Measurements from ENCODE around the gene MOSMO.

MOSMO gene

DNA sequence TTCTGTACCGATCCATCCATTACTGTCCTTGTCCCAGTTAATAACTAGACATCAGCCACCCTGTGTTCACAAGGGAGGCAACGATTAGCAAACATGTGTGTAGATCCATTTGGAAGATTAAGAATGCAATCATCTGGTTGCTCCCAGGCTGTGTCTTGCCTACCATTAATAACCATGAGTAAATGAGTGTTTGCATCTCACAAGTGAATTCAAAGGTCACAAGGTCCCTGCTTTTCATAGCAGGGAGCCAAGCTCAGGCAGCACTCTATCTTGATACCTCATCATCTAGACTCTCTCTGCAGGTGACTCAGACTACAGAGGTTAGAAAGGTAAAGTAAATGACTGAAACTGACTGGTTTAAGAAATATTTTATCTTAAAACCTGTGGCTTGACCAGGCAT lies 109.7 kb downstream of the MOSMO start:
- CTCF ChIA-PET: no interaction called here
- no peak for DNase-seq
- 100% methylated on average over 2 of the region's 2 CpGs for WGBS (ENCODE audit: insufficient coverage)
- Histone ChIP-seq H3K36me3 (ENCODE audit: control insufficient read depth in 4 of 4, insufficient read depth in 4 of 4, low read length in 3 of 4) (no peaks in the 10 kb centered on the region), H3K27me3 (replicated peaks in 2 of 5; ENCODE audit: control insufficient read depth in 4 of 5, insufficient read depth in 5 of 5, low read length in 4 of 5) (peaks cover 0 to 2% (median 0%) of the 10 kb centered on the region in 5 experiments), H3K27ac (ENCODE audit: insufficient read depth in 1 of 2, low read depth in 1 of 2, low read length in 2 of 2, poor library complexity in 1 of 2, severe bottlenecking in 2 of 2) (no peak overlapping the region), H3K4me1 (ENCODE audit: control extremely low read depth in 1 of 4, control insufficient read depth in 4 of 4, insufficient read depth in 4 of 4, low read length in 3 of 4) (no peaks in the 10 kb centered on the region), H3K9me3 (ENCODE audit: control extremely low read depth in 1 of 5, control insufficient read depth in 4 of 5, insufficient read depth in 2 of 5, low read depth in 1 of 5, low read length in 4 of 5) (no peaks in the 10 kb centered on the region), H3K4me3 (ENCODE audit: control insufficient read depth in 1 of 7, extremely low read depth in 1 of 7, insufficient read depth in 4 of 7, low read depth in 2 of 7, low read length in 6 of 7) (no peak overlapping the region)
- POLR2A ChIA-PET: no interaction called here

DNA sequence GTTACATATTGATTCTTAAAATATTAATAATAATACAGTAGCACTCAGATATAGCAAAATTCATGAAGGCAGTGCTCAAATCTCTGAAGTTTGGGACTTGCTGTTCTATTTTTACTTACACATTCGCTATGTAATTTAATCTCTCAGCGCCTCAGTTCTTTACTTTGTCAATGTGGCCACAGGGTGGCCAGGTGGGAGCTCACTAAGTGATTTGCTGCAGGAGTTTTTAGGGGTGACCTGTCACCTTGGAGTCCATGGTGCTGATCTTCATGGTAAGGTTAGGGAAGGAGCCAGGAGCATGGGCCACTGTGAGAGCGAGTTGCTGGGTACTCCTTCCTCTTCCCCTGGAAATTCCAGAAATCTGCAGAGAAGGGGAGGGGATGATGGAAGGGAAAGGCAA lies 112.5 kb downstream of the MOSMO start:
- Histone ChIP-seq H3K4me3 (ENCODE audit: control insufficient read depth in 1 of 7, extremely low read depth in 1 of 7, insufficient read depth in 4 of 7, low read depth in 2 of 7, low read length in 6 of 7) (no peak overlapping the region), H3K27ac (ENCODE audit: insufficient read depth in 1 of 2, low read depth in 1 of 2, low read length in 2 of 2, poor library complexity in 1 of 2, severe bottlenecking in 2 of 2) (no peak overlapping the region), H3K27me3 (replicated peaks in 2 of 5; ENCODE audit: control insufficient read depth in 4 of 5, insufficient read depth in 5 of 5, low read length in 4 of 5) (peaks cover 0 to 2% (median 0%) of the 10 kb centered on the region in 5 experiments), H3K36me3 (ENCODE audit: control insufficient read depth in 4 of 4, insufficient read depth in 4 of 4, low read length in 3 of 4) (no peaks in the 10 kb centered on the region), H3K4me1 (ENCODE audit: control extremely low read depth in 1 of 4, control insufficient read depth in 4 of 4, insufficient read depth in 4 of 4, low read length in 3 of 4) (peaks cover 0 to 4% (median 0%) of the 10 kb centered on the region in 4 experiments), H3K9me3 (ENCODE audit: control extremely low read depth in 1 of 5, control insufficient read depth in 4 of 5, insufficient read depth in 2 of 5, low read depth in 1 of 5, low read length in 4 of 5) (no peaks in the 10 kb centered on the region)
- no CpG with 5 or more reads among the region's 3 CpGs for WGBS (ENCODE audit: insufficient coverage)
- DNase-seq: no peak
- ChIA-PET POLR2A (no interaction called here), CTCF (interaction anchor here (1.6 kb wide), 1 partner anchor 10 kb away, joined by 4 read pairs; no protein-coding TSS in a partner anchor)

DNA sequence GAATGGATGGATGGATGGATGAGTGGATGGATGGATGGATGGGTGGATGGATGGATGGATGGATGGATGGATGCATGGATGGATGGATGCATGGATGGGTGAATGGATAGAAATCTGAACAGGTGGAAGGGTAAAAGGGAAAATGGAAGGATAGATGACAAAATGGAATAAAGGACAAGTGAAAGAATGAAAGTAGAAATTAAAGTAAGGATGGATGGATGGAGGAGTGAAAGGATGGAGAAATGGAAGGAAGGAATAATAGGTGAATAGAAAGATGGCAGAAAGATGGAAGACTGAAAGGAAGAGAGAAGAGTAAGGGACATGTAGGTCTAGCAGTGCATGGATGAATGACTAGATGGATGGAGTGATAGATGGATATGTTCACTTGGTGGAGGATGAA lies 114.3 kb downstream of the MOSMO start:
- peaks cover 0 to 4% (median 0%) of the 10 kb centered on the region in 4 experiments for H3K4me1 ChIP-seq (ENCODE audit: control extremely low read depth in 1 of 4, control insufficient read depth in 4 of 4, insufficient read depth in 4 of 4, low read length in 3 of 4)
- ChIA-PET CTCF (no interaction called here), POLR2A (no interaction called here)

DNA sequence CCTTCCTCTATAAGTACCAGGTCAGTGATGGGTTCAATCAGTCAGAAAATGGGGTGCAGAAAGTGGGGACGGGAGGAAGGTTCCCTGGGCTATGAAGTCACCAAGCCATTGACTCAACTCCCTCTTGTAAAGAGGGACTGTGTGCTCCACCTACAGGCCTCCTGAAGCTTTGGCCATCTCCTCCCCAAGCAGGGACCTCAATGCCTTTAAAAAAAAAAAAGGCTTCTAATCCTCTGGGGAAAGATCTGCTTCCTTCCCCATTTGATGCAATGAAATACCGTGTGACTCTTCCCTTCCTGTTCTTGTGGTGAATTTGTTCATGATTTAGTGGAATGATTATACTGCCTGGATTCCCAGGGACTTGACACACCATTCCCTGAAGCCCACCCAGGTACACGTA lies 115.2 kb downstream of the MOSMO start:
- H3K27ac ChIP-seq (ENCODE audit: insufficient read depth in 1 of 2, low read depth in 1 of 2, low read length in 2 of 2, poor library complexity in 1 of 2, severe bottlenecking in 2 of 2): no peak overlapping the region
- peaks cover 0 to 1% (median 0%) of the 10 kb centered on the region in 5 experiments for H3K9me3 ChIP-seq (ENCODE audit: control extremely low read depth in 1 of 5, control insufficient read depth in 4 of 5, insufficient read depth in 2 of 5, low read depth in 1 of 5, low read length in 4 of 5)
- peak in 2 of 3 donors; percentile 18 to 20 for DNase-seq
- no peak overlapping the region for H3K4me3 ChIP-seq (ENCODE audit: control insufficient read depth in 1 of 7, extremely low read depth in 1 of 7, insufficient read depth in 4 of 7, low read depth in 2 of 7, low read length in 6 of 7)
- CTCF ChIA-PET: no interaction called here
- 0% methylated on average over 1 of the region's 3 CpGs for WGBS (ENCODE audit: insufficient coverage)
- POLR2A ChIA-PET: no interaction called here
- H3K36me3 ChIP-seq (ENCODE audit: control insufficient read depth in 4 of 4, insufficient read depth in 4 of 4, low read length in 3 of 4): no peaks in the 10 kb centered on the region
- H3K27me3 ChIP-seq (replicated peaks in 2 of 5; ENCODE audit: control insufficient read depth in 4 of 5, insufficient read depth in 5 of 5, low read length in 4 of 5): peaks cover 0 to 2% (median 0%) of the 10 kb centered on the region in 5 experiments
- H3K4me1 ChIP-seq (ENCODE audit: control extremely low read depth in 1 of 4, control insufficient read depth in 4 of 4, insufficient read depth in 4 of 4, low read length in 3 of 4): peaks cover 0 to 4% (median 0%) of the 10 kb centered on the region in 4 experiments

More for the DNA sequence above, 114.3 kb downstream of the MOSMO start:
- Histone ChIP-seq H3K27ac (ENCODE audit: insufficient read depth in 1 of 2, low read depth in 1 of 2, low read length in 2 of 2, poor library complexity in 1 of 2, severe bottlenecking in 2 of 2) (no peak overlapping the region), H3K36me3 (ENCODE audit: control insufficient read depth in 4 of 4, insufficient read depth in 4 of 4, low read length in 3 of 4) (no peaks in the 10 kb centered on the region), H3K4me3 (ENCODE audit: control insufficient read depth in 1 of 7, extremely low read depth in 1 of 7, insufficient read depth in 4 of 7, low read depth in 2 of 7, low read length in 6 of 7) (no peak overlapping the region), H3K27me3 (replicated peaks in 2 of 5; ENCODE audit: control insufficient read depth in 4 of 5, insufficient read depth in 5 of 5, low read length in 4 of 5) (peaks cover 0 to 2% (median 0%) of the 10 kb centered on the region in 5 experiments), H3K9me3 (ENCODE audit: control extremely low read depth in 1 of 5, control insufficient read depth in 4 of 5, insufficient read depth in 2 of 5, low read depth in 1 of 5, low read length in 4 of 5) (peaks cover 0 to 1% (median 0%) of the 10 kb centered on the region in 5 experiments)
- DNase-seq: no peak

DNA sequence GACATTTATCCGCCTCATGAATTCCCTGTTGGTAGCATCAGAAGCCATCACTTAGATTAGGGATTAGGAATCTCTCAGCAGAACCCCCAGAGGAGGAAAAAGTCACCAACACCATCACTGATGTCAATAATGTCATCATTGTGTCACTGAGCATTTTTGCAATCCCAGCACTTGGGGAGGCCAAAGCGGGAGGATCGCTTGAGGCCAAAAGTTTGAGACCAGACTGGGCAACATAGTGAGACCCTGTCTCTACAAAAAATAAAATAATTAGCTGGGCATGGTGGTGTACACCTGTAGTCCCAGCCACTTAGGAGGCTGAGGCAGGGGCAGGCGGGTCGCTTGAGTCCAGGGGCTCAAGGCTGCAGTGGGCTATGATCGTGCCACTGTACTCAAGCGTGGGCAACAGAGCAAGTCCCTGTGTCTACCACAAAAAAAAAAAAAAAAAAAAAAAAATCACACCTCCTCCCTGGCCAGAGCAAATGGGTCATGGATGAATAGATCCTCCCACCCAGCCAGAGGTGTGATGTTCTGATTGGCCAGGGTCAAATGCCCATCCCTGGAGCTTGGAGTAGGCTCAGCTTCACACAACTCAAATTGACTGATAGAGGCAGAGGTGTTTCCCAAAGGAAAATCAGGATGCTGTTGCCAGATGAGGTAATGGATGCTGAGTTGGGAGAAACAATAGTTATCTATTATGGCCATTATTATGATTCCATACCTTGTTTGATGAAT lies 116.0 kb downstream of the MOSMO start:
- no peak overlapping the region for H3K4me3 ChIP-seq (ENCODE audit: control insufficient read depth in 1 of 7, extremely low read depth in 1 of 7, insufficient read depth in 4 of 7, low read depth in 2 of 7, low read length in 6 of 7)
- peaks cover 0 to 1% (median 0%) of the 10 kb centered on the region in 5 experiments for H3K9me3 ChIP-seq (ENCODE audit: control extremely low read depth in 1 of 5, control insufficient read depth in 4 of 5, insufficient read depth in 2 of 5, low read depth in 1 of 5, low read length in 4 of 5)
- CTCF ChIA-PET: no interaction called here
- POLR2A ChIA-PET: no interaction called here
- no peaks in the 10 kb centered on the region for H3K36me3 ChIP-seq (ENCODE audit: control insufficient read depth in 4 of 4, insufficient read depth in 4 of 4, low read length in 3 of 4)
- H3K27me3 ChIP-seq (replicated peaks in 2 of 5; ENCODE audit: control insufficient read depth in 4 of 5, insufficient read depth in 5 of 5, low read length in 4 of 5): peaks cover 0 to 2% (median 0%) of the 10 kb centered on the region in 5 experiments
- H3K4me1 ChIP-seq (ENCODE audit: control extremely low read depth in 1 of 4, control insufficient read depth in 4 of 4, insufficient read depth in 4 of 4, low read length in 3 of 4): peaks cover 0 to 4% (median 0%) of the 10 kb centered on the region in 4 experiments
- H3K27ac ChIP-seq (ENCODE audit: insufficient read depth in 1 of 2, low read depth in 1 of 2, low read length in 2 of 2, poor library complexity in 1 of 2, severe bottlenecking in 2 of 2): no peak overlapping the region
- DNase-seq: no peak
- WGBS (ENCODE audit: insufficient coverage): 100% methylated on average over 1 of the region's 7 CpGs

DNA sequence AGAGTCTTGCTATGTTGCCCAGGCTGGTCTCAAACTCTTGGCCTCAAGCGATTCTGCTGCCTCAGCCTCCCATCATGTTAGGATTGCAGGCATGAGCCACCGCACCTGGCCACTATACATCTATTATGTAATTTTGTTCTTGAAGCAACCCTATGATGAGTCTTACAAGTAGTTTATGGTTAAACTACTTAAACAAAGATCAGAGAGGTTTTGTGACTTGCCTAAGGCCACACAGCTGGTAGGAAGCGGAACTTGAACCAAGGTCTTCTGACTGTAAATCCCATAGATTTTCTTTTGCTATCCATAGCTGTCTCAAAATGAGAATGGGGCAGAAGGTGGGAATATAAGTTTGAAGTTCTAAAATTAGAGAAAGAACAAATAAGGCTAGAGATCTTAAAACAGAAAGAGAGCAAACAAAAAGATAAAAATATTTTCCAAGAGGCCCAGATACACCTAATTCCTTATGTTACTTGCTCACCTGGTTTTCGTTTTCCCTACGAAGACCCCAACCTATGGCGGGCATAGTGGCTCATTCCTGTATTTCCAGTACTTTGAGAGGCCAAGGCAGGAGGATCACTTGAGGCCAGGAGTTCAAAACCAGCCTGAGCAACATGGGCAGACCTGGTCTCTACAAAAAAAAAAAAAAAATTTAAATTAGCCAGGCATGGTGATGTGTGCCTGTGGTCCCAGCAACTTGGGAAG lies 116.8 kb downstream of the MOSMO start:
- Histone ChIP-seq H3K36me3 (ENCODE audit: control insufficient read depth in 4 of 4, insufficient read depth in 4 of 4, low read length in 3 of 4) (no peaks in the 10 kb centered on the region), H3K9me3 (ENCODE audit: control extremely low read depth in 1 of 5, control insufficient read depth in 4 of 5, insufficient read depth in 2 of 5, low read depth in 1 of 5, low read length in 4 of 5) (peaks cover 0 to 1% (median 0%) of the 10 kb centered on the region in 5 experiments), H3K27ac (ENCODE audit: insufficient read depth in 1 of 2, low read depth in 1 of 2, low read length in 2 of 2, poor library complexity in 1 of 2, severe bottlenecking in 2 of 2) (no peak overlapping the region), H3K4me3 (ENCODE audit: control insufficient read depth in 1 of 7, extremely low read depth in 1 of 7, insufficient read depth in 4 of 7, low read depth in 2 of 7, low read length in 6 of 7) (no peak overlapping the region), H3K4me1 (ENCODE audit: control extremely low read depth in 1 of 4, control insufficient read depth in 4 of 4, insufficient read depth in 4 of 4, low read length in 3 of 4) (peaks cover 0 to 4% (median 0%) of the 10 kb centered on the region in 4 experiments), H3K27me3 (replicated peaks in 2 of 5; ENCODE audit: control insufficient read depth in 4 of 5, insufficient read depth in 5 of 5, low read length in 4 of 5) (peaks cover 0 to 2% (median 0%) of the 10 kb centered on the region in 5 experiments)
- WGBS (ENCODE audit: insufficient coverage): 98% methylated on average over 4 of the region's 6 CpGs
- DNase-seq: no peak
- POLR2A ChIA-PET: no interaction called here
- CTCF ChIA-PET: no interaction called here

DNA sequence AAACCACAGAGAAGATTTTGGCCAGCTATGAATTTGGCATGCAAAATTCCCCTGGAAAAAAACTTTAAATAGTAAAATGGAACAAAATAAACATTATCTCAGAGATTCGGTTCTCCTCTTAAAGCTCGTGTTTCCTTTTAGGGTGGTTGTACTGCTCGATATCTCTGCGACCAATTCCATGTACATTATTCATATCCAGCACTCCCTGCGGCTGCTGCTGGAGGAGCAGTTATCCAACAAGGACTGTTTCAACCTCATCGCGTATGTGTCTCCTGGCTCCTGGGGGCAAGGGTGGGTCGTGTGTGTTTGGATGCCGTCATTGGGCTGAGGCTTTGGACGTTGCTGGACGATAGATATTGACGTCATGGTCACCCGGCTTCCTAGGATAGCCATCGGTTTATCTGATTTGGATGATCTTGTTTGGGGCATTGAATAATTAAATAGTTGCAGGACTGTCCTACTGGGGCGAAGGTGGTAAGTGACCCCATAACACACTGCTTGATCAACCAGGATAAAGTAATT lies 118.2 kb downstream of the MOSMO start:
- Histone ChIP-seq H3K27ac (ENCODE audit: insufficient read depth in 1 of 2, low read depth in 1 of 2, low read length in 2 of 2, poor library complexity in 1 of 2, severe bottlenecking in 2 of 2) (no peak overlapping the region), H3K9me3 (ENCODE audit: control extremely low read depth in 1 of 5, control insufficient read depth in 4 of 5, insufficient read depth in 2 of 5, low read depth in 1 of 5, low read length in 4 of 5) (peaks cover 0 to 1% (median 0%) of the 10 kb centered on the region in 5 experiments), H3K4me3 (ENCODE audit: control insufficient read depth in 1 of 7, extremely low read depth in 1 of 7, insufficient read depth in 4 of 7, low read depth in 2 of 7, low read length in 6 of 7) (no peak overlapping the region), H3K27me3 (replicated peaks in 2 of 5; ENCODE audit: control insufficient read depth in 4 of 5, insufficient read depth in 5 of 5, low read length in 4 of 5) (peaks cover 0 to 2% (median 0%) of the 10 kb centered on the region in 5 experiments), H3K36me3 (ENCODE audit: control insufficient read depth in 4 of 4, insufficient read depth in 4 of 4, low read length in 3 of 4) (no peaks in the 10 kb centered on the region), H3K4me1 (ENCODE audit: control extremely low read depth in 1 of 4, control insufficient read depth in 4 of 4, insufficient read depth in 4 of 4, low read length in 3 of 4) (peaks cover 0 to 4% (median 0%) of the 10 kb centered on the region in 4 experiments)
- CTCF ChIA-PET: no interaction called here
- 100% methylated on average over 9 of the region's 15 CpGs for WGBS (ENCODE audit: insufficient coverage)
- POLR2A ChIA-PET: no interaction called here
- no peak for DNase-seq

All from common myeloid progenitor, CD34-positive (primary cell).